Osteocyte (in vitro differentiated cells): Measurements from ENCODE around the gene FNBP1L. TPM values are rescaled to one million over a fixed set of nuclear protein-coding genes. Genes with fewer than 3 reads are reported as not detected.

ENCODE experiments used
- DNase-seq: peaks from one replicate; pipeline ENCODE4 v3.0.0; 2021; ENCODE audit warnings: mixed read lengths; ENCODE audit not compliant: unreplicated experiment; ENCODE audit errors: extremely low spot score
- H3K27ac Mint-ChIP-seq: one replicate; pipeline ENCODE4 v1.8.0; 2021; ENCODE audit warnings: mild to moderate bottlenecking, mixed read lengths; ENCODE audit not compliant: unreplicated experiment
- H3K27me3 Mint-ChIP-seq: one replicate; pipeline ENCODE4 v1.8.0; 2021; ENCODE audit warnings: mixed read lengths; ENCODE audit not compliant: unreplicated experiment
- H3K36me3 Mint-ChIP-seq: one replicate; pipeline ENCODE4 v1.8.0; 2021; ENCODE audit warnings: mixed read lengths; ENCODE audit not compliant: unreplicated experiment
- H3K4me1 Mint-ChIP-seq: one replicate; pipeline ENCODE4 v1.8.0; 2021; ENCODE audit warnings: mixed read lengths; ENCODE audit not compliant: unreplicated experiment
- H3K4me3 Mint-ChIP-seq: one replicate; pipeline ENCODE4 v1.8.0; 2021; ENCODE audit warnings: mild to moderate bottlenecking, moderate library complexity, mixed read lengths; ENCODE audit not compliant: unreplicated experiment
- H3K9me3 Mint-ChIP-seq: one replicate; pipeline ENCODE4 v1.8.0; 2021; ENCODE audit warnings: mixed read lengths; ENCODE audit not compliant: unreplicated experiment
- CTCF ChIP-seq: fragments of 200-600 bp; sonication (generic); IDR thresholded peaks from 2 replicates; pipeline ENCODE4 v1.5.0; 2021; ENCODE audit warnings: antibody characterized with exemption, mild to moderate bottlenecking, moderate library complexity
- total RNA-seq: library from RNA; stranded (reverse); gene quantifications from 2 replicates; pipeline ENCODE4 v1.2.1, GENCODE V29; 2021

FNBP1L gene
- total RNA-seq, 1 donor from 2014 or later = 63.3 TPM

DNA sequence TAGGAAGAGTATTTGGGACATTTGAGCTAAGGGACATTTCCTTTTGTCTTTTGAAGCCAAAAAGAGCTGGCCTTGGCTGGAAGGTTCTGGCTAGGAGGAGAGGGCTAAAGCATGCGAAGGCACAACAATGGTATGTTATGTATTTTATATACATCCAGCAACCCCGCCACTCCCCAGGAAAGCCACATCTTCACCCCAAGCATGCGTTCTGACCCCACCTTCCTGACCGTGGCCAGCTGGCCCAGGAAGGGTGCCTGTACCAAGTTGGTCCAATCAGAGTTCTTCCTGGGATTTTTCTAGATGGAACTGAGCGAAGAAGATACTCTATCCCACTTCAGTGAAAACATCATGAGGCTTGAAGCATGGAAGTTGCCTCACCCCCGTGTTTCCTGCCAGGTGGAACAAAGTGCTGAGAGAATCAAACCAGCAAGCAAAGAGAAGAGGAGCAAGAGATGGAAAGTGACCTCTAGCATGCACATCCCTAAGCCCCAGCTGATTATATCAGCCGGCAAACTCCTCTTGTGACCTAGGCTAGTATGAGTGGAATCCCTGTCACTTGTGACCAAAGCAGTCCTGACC, 151.0 kb downstream of the FNBP1L start:
- no peak for DNase-seq
- H3K36me3 Mint-ChIP-seq = peaks cover 8% of the 10 kb centered on the region
- peaks cover 43% of the 10 kb centered on the region for H3K4me1 Mint-ChIP-seq
- H3K9me3 Mint-ChIP-seq = no peaks in the 10 kb centered on the region
- TF ChIP-seq CTCF = no peak
- no peaks in the 10 kb centered on the region for H3K27me3 Mint-ChIP-seq
- H3K27ac Mint-ChIP-seq = no peak overlapping the region
- no peak overlapping the region for H3K4me3 Mint-ChIP-seq

DNA sequence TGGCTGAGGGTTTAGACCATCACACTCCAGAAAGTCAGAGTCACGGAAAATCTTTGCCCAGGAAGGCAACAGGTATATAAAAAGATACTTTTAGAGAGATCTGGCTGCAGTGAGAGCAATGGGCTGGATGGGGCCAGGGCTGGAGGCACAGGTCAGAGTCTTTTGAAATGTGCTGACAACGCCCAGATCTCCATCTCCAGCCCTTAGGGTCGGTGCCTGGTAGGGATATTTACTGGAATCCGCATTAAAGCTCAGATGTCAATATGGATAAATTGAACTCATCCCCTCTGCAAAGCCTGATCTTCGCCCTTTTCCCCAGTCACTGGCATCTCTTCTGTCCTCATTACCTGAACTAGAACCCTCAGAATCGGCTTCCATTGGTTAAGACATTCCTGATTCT, 151.6 kb downstream of the FNBP1L start:
- DNase-seq = no peak
- Mint-ChIP-seq H3K4me1 (peaks cover 39% of the 10 kb centered on the region), H3K36me3 (peaks cover 8% of the 10 kb centered on the region), H3K4me3 (no peak overlapping the region), H3K27me3 (no peaks in the 10 kb centered on the region), H3K27ac (no peak overlapping the region), H3K9me3 (no peaks in the 10 kb centered on the region)
- TF ChIP-seq CTCF = no peak

GRCh38 chr1:93600663-93601062, 152.7 kb downstream of the FNBP1L start:
- Mint-ChIP-seq H3K27ac (no peak overlapping the region), H3K27me3 (no peaks in the 10 kb centered on the region), H3K4me1 (peaks cover 42% of the 10 kb centered on the region), H3K9me3 (no peaks in the 10 kb centered on the region), H3K4me3 (no peak overlapping the region), H3K36me3 (peaks cover 3% of the 10 kb centered on the region)
- DNase-seq = no peak
- TF ChIP-seq CTCF = no peak

DNA sequence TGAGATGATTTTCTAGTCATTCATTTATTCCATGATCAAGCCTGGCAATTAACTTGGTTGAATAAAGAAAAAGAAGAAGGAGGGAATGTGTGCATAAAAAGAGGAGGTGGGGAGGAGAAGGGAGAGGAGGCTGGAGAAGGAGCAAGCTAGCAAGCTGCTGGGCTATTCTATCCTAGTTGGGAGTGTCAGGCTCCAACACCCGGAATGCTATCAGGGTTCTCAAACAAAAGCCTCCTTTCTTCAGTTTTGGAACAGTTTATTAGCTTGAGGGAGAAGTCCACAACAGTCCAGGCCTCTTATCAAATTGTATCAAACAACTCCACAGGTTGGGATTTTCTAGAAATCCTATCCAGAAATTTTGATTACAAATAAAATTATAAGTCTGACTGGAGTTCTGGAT, 153.8 kb downstream of the FNBP1L start:
- Mint-ChIP-seq H3K4me1 (peaks cover 41% of the 10 kb centered on the region), H3K27ac (no peak overlapping the region)
- no peak for DNase-seq

DNA sequence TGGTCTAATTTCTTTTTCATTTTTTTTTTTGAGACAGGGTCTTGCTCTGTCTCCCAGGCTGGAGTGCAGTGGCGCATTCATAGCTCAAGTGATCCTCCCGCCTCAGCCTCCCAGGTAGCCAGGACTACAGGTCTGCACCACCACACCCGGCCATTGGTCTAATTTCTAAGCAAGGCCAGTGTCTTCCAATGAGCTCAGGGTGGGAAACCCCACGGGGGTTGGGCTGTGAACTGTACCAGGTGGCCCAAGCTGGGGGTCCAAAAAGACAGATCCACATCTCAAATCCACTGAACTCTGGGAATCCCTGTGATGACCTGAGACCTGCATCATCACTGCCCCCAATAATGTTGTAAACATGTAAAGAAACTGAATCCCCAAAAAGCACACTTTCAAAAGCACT, 154.2 kb downstream of the FNBP1L start:
- H3K4me3 Mint-ChIP-seq = no peak overlapping the region
- TF ChIP-seq CTCF = no peak
- no peaks in the 10 kb centered on the region for H3K9me3 Mint-ChIP-seq
- no peak for DNase-seq
- H3K27me3 Mint-ChIP-seq = no peaks in the 10 kb centered on the region
- H3K36me3 Mint-ChIP-seq = peaks cover 3% of the 10 kb centered on the region
- peaks cover 42% of the 10 kb centered on the region for H3K4me1 Mint-ChIP-seq
- no peak overlapping the region for H3K27ac Mint-ChIP-seq

More for the DNA sequence above, 153.8 kb downstream of the FNBP1L start:
- Mint-ChIP-seq H3K9me3 (no peaks in the 10 kb centered on the region), H3K27me3 (no peaks in the 10 kb centered on the region), H3K36me3 (peaks cover 3% of the 10 kb centered on the region), H3K4me3 (no peak overlapping the region)
- TF ChIP-seq CTCF = no peak
